ENCODE measurements around the gene PPP1R18. TPM values are rescaled to one million over a fixed set of nuclear protein-coding genes. Genes with fewer than 3 reads are reported as not detected.

PPP1R18 gene
- total and polyA plus RNA-seq, 11 donors, result 11.9 to 77.2 (median 19.4) TPM

GRCh38 chr6:30681766-30682142, 4.7 kb downstream of the PPP1R18 start:
- H3K9me3 ChIP-seq, result no peaks in the 10 kb centered on the region
- no peaks in the 10 kb centered on the region for H3K27me3 ChIP-seq
- WGBS, 4 donors, result 38 to 54% (median 45%) methylated on average over 4 of the region's 4 CpGs
- no peak for ATAC-seq
- H3K27ac ChIP-seq, result peak overlapping the region; percentile 92 to 100 (median 98)
- TF ChIP-seq CTCF (IDR thresholded peaks at IDR 0.05) (no peak), POLR2A (IDR thresholded peaks at IDR 0.05) (no peak)
- intact Hi-C loops (cut with DNase I), result loop anchor here in 6 of 10 donors (1.0 to 10.0 kb wide), 8 partner anchors 40 to 403 kb away; partner anchors contain the start of gene DDR1 (in 2 of the 6)
- H3K36me3 ChIP-seq, result peaks cover 0 to 60% (median 31%) of the 10 kb centered on the region in 9 donors
- H3K4me1 ChIP-seq, result peaks cover 0 to 74% (median 44%) of the 10 kb centered on the region in 12 donors
- DNase-seq, result no peak
- peak overlapping the region in 10 of 12 donors; percentile 11 to 96 (median 80) for H3K4me3 ChIP-seq

GRCh38 chr6:30679765-30680535, 6.5 kb downstream of the PPP1R18 start:
- intact Hi-C loops (cut with DNase I), result loop anchor here (1.0 to 10.0 kb wide), 14 partner anchors 42 to 405 kb away; partner anchors contain the start of genes DDR1 (in 3 of the 10) and HLA-E (in 3 of the 10)
- H3K36me3 ChIP-seq, result peaks cover 0 to 63% (median 43%) of the 10 kb centered on the region in 9 donors
- WGBS, 4 donors, result 58 to 70% (median 69%) methylated on average over 7 of the region's 7 CpGs
- no peak for ATAC-seq
- H3K27ac ChIP-seq, result peak overlapping the region in 7 of 12 donors; percentile 0 to 100 (median 32)
- no peak for DNase-seq
- TF ChIP-seq CTCF (IDR thresholded peaks at IDR 0.05) (no peak), POLR2A (IDR thresholded peaks at IDR 0.05) (no peak)
- peaks cover 0 to 61% (median 44%) of the 10 kb centered on the region in 12 donors for H3K4me1 ChIP-seq
- no peaks in the 10 kb centered on the region for H3K27me3 ChIP-seq
- H3K9me3 ChIP-seq, result no peaks in the 10 kb centered on the region
- H3K4me3 ChIP-seq, result peak overlapping the region in 6 of 12 donors; percentile 0 to 94 (median 26)

GRCh38 chr6:30678964-30679726, 7.3 kb downstream of the PPP1R18 start:
- 11 to 23% (median 16%) methylated on average over 25 to 31 of the region's 31 CpGs for WGBS, 4 donors
- H3K4me1 ChIP-seq, result peaks cover 0 to 55% (median 44%) of the 10 kb centered on the region in 12 donors
- H3K9me3 ChIP-seq, result no peaks in the 10 kb centered on the region
- intact Hi-C loops (cut with DNase I), result loop anchor here (1.0 to 10.0 kb wide), 8 partner anchors 43 to 203 kb away; partner anchors contain the start of genes HLA-E (in 3 of the 10) and DDR1 (in 1 of the 10)
- DNase-seq (peak; percentile 87 to 95 (median 89)), ATAC-seq (peak; percentile 68 to 77 (median 73))
- peaks cover 0 to 62% (median 43%) of the 10 kb centered on the region in 9 donors for H3K36me3 ChIP-seq
- no peaks in the 10 kb centered on the region for H3K27me3 ChIP-seq
- H3K4me3 ChIP-seq, result peak overlapping the region in 7 of 12 donors; percentile 0 to 94 (median 18)
- peak overlapping the region in 5 of 12 donors; percentile 29 to 100 (median 56) for H3K27ac ChIP-seq
- TF ChIP-seq POLR2A (IDR thresholded peaks at IDR 0.05) (no peak), CTCF (IDR thresholded peaks at IDR 0.05) (peak; percentile 92 to 98 (median 96))
